ENCODE results near the gene DUSP8.

The DUSP8 gene

DNA sequence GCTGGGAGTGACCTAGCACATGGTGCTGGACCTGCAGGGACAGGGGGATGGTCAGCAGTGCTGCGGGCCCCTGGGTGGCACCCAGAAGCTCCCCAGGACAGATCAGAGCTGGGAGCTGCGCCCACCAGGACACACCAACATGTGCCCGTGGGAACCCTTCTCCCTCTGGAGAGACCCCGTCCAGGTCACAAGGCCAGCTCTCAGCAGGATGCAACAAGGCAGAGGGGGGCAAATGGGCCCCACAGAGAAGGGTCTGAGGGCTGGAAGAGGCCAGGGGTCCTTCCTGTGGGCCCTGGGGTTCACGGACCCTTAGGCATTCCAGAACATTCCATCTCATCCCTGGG, 6.2 kb downstream of the DUSP8 start:
- no peak for FAIRE-seq

- FAIRE-seq: no peak
Observed at GRCh38 chr11:1565173-1565903, 6.7 kb downstream of the DUSP8 start.

DNA sequence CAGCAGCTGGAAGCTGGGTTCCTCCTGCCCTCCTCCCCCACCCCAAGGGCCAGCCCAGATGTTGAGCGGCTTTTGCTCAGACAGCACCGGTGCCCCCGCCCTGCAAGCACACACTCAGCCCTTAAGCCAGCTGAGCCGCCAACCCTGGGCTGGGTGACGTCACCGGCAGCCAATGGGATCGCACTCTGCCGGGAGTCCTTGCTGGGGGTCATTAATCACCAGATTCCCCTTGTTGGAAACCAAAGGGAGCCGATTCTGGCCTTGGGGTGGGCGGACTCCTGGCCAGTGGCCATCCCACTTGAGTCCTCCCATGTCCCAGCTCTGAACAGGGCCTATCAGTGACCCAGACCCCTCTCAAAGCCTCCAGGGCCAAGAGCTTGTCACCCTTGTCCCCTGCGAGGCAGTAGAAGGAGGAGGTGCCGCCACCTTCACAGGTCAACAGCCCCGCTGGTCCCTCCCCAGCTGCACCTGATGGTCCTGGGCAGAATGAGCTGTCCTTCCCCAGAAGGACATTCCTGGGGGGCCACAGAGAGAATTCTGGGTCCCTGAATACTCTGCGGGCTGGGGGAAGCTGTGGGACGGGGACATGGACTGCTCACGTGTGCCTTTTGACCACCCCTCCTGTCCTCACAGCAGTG, 7.4 kb downstream of the DUSP8 start:
- no peak for FAIRE-seq

DNA sequence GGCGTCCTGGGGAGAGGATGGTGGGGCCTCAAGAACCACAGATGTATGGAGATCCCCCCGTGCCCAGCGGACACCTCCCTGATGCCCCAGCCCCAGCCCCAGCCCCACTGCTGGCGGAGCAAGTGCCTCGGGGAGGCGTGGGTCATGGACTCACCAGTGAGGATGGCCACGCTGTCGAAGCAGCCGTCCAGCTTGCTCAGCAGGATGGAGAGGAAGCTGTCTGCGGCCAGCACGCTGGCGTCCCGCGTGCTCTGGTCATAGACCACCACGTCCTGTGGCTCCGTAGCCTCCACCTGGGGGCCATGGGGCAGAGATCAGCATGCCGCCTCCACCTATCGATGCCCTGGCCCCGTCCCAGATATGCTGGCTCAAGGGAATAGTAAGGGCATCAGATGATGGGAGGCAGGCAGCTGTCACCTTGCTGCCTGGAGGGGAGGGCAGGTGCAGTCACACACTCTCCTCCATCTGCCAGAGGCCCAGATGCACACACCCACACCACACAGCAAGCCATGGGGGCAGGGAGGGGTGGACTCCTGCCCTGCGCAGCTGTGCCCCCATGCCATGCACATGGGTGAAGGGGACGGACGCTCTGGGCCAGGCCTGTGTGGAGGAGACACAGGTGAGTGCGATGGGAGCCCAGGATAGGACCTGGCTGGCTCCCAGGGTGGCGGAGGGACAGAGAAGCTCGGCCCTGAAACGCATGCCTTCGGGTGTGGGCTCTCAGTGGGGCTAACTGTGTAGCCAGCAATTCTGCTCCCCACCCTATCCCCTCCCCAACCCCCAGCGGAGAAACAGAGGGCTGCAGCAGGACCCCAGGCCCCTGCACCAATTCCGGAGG, 8.2 kb downstream of the DUSP8 start:
- FAIRE-seq: no peak

GRCh38 chr11:1563149-1563638, 8.9 kb downstream of the DUSP8 start:
- no peak for FAIRE-seq

DNA sequence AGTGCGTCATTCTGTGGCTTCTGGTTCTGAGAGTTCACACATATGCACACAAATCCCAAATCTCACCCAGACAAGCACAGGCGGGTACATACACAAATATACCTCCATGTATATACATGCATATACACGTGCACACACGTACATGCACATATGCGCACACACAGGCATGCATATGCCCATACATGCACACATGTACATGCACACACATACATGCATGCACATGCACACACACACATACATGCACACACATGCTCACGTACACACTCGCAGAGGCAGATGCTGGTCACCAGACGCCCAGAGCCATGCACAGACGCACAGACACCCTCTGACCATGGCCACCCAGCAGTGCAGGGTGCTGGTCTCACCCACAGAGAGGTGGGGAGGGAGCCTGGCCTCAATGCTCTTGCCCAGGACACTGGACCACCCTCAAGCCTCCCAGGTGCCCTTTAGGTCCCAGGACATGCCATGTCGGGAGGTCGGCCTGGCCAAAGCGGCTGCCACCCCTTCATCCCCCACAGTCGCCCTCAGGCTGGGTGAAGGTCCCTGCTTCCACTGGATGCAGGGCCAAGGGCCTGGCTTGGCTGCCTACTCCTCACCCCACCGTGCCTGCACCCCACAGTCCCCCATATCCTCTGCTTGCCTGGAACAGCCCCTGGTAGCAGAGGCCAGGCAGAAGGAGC, 9.5 kb downstream of the DUSP8 start:
- no peak for FAIRE-seq

- no peak for FAIRE-seq
Observed at GRCh38 chr11:1561955-1562354, 10.1 kb downstream of the DUSP8 start.

DNA sequence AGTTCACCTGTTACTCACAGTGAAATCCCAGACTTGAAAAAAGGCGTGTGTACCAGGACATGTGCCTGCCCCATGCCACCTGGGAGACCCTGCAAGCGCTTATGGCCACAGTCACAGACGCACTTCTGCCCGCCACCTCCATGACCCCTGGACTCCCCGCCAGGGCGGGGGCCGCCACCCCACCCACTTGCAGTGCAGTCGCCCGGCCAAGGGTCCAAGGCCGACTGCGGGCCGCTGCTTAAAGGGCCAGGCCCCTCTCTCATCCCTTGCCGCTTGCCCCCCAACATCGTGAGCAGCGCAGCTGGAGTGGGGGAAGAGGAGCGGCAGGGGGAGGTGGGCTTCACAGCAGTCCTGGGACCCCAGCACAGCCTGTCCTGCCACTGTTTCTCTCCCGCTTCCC, 10.8 kb downstream of the DUSP8 start:
- FAIRE-seq: no peak

DNA sequence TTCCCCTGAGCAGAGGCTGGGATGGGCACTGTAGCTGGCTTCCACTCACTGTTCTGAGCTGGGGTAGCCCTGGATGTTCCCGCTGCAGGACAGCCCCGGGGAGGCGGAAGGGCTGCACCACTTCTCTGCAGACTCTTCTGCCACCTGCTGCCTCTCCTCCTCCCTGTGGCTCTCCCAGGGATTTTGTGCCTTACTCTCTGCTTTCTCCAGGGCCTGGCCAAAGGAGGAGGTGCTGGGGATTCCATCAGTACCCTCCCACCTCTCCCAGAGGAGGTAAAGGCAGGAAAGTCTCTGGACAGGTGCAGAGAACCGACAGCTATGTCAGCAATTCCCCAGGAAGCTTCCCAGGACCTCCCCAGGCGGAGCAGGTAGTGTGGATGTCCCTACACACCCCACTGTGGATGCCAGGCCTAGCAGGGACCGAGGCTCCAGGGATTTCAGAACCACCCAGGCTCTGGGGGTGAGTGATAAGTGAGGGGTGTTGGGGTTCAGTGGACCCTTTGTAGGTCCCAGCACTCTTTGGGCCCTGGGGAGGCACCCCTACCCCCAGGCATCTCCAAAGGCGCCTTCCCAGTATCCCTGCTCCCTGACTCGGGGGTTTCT, 11.3 kb downstream of the DUSP8 start:
- no peak for FAIRE-seq

DNA sequence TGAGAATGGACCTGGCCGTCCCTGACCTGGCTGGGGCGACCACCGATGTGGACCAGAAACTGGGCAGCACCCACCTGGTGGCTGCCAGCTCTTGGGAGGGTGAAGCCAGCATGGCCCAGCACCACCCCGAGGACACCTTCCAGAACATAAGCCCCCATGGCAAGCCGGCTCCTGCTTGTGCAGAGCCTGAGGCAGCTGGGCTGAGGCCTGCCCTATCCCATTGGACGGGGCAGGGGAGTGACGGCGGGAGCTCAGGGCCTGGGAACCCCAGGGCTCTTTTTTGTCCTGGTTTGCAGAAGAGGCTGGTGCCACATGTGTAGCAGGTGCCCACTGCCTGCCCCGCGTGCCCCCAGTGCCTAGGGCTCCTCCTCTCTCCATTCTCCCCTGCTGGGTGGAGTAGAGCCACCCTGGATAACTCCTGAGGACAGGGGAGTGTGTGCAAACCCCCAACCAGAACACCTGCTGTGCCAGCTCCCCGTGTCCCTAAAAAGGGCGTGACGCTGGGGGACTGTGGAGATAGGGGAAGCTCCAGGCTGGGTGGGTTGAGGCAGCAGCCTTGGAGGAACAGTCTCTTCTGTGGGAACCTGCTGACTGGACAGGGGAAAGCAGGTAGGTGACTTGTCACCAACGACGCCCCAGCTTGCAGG, 11.9 kb downstream of the DUSP8 start:
- FAIRE-seq: no peak

DNA sequence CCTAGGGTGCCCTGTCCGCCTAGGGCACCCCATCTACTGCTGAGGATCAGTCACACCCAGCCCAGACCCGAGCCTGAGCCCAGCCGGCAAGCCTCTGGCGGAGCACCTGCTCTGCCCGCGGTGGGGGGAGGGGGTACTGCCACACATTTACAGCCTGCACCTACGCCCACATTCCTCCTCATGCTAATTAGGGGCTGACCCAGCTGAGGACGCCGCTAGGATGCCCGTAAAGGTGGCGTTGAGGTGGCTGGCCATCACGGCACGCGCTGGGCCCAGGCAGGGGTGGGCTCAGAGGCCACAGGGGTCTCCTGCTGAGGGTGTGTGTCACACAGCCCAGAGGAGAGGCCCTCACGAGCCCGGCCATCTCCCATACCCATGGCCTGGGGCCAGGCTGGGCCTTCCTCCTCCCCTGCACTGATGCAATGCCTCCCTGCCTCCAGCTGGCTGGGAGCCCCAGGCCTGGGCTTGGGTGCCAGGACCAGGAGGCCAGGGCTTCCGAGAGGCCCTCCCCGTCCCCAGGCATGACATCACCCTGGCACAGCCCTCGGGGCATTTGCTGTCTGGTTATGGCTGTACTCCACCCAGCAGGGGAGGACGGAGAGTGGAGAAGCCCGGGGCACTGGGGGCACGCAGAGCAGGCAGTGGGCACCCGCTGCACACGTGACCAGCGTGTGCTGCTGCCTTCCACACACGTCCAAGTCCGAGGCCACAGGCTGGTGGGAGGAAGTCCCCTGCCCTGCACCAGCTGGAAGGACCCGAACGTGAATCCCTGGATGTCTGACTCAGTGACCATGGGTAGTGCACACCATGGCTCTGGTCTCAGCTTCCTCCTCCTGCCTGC, 12.7 kb downstream of the DUSP8 start:
- no peak for FAIRE-seq

DNA sequence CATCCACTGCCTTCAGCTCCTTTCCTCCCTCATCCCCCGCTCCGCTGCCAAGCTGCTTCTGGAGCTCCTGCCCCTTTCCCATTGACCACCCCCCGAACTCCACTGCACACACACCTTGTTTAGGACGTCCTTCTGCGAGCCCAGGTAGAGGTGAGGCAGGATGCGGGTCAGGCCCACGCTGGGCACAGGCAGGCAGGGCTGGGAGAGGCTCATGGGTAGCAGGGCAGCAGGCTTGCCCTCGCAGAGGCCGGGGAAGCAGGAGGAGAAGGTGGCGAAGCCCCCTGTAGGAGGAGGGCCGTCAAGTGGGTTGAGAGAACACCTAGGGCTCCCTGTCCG, 13.3 kb downstream of the DUSP8 start:
- FAIRE-seq: no peak

DNA sequence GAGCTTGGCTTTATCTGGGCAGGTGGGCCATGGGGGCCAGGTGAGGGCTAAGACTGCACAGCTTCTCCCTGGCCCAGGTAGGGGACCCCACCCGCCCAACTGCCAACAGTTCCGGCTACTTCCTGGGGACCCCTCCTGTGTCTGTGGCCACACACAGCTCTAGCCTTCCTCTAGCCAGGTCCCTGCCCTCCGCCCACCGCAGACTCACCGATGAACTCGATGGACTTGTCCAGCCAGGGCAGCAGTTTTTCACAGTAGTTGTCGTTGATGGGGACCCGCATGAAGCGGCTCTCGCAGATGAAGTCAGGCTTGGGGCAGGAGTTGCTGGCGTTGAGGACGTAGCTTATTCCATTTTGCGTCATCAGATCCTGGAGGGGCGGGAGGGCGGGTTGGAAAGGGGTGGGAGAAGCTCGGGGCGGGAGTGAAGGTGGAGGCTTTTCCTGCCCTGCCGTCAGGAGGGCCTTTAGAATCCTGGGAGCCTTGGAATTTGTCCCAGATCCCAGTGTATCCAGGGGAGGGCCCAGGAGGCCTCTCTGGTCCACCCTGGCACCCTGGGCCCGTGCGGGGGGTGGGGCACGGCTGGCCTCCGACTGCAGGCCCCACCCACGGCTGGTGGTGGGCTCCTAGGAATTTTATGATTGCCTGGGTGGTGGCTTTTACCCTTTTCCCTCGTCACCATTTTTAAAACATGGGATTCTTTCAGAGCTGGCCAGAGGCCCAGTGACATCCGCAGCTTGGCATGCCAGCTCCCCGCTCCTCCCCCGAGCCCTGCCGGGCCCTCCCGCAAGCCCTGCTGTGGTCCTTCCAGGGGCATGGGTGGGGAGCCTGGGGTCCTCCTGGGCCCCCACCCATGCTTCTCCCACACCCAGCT, 13.9 kb downstream of the DUSP8 start:
- no peak for FAIRE-seq

DNA sequence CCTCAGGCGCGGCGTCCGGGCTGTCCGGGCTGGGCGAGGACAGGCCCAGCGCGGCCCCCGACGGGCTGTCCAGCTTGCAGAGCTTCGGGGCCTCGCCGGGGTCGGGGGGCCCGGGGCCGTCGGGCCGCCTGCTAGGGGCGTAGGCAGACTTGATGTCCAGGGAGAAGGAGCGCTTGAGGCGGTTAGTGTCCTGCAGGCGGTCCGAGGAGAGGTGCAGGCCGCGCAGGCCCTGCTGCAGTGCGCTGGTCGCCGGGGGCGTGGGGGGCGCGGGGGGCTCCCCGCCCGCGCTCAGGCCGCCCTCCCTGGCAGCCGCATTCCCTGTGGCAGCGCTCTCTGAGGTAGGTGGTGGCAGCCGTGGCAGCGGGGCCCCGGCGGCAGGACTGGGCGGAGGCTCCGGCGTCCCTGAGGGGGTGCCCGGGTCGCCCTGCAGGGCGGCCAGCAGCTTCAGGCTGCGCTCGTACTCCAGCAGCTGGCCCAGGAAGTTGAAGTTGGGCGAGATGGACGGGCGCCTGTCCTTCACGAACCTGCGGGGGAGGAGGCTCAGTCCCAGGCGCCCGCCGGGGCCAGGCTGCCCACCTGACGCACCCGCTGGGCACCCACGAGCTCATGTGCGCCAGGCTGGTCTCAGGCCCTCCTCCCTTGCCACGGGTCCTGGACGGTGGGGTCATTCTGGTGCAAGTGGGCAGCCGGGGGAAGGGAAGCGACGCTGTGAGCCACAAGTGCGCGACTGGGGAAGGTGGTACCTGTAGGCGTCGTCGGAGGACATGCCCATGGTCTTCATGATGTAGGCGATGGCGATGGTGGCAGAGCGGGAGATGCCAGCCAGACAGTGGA, 14.8 kb downstream of the DUSP8 start:
- FAIRE-seq: no peak

GRCh38 chr11:1556278-1556902, 15.7 kb downstream of the DUSP8 start:
- no peak for FAIRE-seq

- FAIRE-seq: no peak
Observed at GRCh38 chr11:1555713-1556153, 16.3 kb downstream of the DUSP8 start.

DNA sequence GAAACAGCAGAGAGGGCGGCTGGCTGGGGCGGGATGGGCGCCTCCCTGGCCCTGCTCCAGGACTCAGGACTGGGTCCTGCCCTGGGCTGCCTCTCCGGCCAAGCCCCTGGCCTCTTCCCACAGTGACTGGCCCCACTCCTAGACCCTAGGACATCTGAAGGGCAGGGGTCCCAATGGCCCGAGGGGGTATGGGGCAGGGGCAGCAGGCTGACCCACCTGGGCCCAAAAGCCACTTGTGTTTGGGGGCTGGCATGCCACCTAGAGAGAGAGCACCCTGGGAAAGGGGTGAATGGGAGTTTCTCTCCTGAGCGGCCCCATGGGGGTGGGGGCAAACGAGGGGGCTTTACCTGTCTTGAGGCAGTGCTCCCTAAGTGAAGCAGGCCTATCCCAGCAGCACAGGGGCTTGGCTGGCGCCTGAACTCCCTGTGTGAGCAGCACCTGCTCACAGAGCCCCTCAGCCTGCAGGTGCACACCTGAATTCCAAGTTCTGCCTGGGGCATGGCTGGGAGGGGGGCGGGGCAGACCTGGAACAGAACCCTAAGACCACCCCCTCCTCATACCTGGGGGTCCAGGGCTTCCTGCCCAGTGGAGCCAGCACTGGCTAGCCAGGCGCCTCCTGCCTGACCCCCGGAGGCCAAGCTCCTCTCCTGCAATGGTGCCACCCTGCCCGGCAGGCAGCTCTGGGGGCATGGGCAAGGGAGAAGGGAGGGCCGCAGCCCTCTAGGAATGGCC, 16.9 kb downstream of the DUSP8 start:
- FAIRE-seq: no peak
